H7 (cell line): ENCODE results near the gene SAMD11. TPM values are rescaled to one million over a fixed set of nuclear protein-coding genes. Genes with fewer than 3 reads are reported as not detected.

Experiments
- DNase-seq: peaks from one replicate; pipeline ENCODE4 v3.0.0; 2012
- H3K27me3 ChIP-seq: 2 replicates; pipeline ENCODE4 v1.6.0; 2011; ENCODE audit warnings: mild to moderate bottlenecking, low read length; ENCODE audit not compliant: control insufficient read depth, insufficient read depth
- H3K36me3 ChIP-seq: replicated peaks from 2 replicates; pipeline ENCODE4 v1.5.1; 2011; ENCODE audit warnings: low read length; ENCODE audit not compliant: control insufficient read depth, insufficient read depth
- H3K4me3 ChIP-seq: 2 replicates; pipeline ENCODE4 v1.5.1; 2011; ENCODE audit warnings: low read depth, mild to moderate bottlenecking, control low read depth, low read length, moderate library complexity; ENCODE audit not compliant: insufficient read depth
- total RNA-seq: library from RNA; depleted of rRNA; stranded (reverse); fragments of >200 nt; shearing (Covaris generic); gene quantifications from 2 replicates; pipeline ENCODE4 v1.2.3, GENCODE V29; 2014

Gene SAMD11
- total RNA-seq, 1 experiment from 2014 or later = 14.8 TPM

GRCh38 chr1:963746-964525, 40.2 kb downstream of the SAMD11 start:
- no peaks in the 10 kb centered on the region; the same call in 1 of the 2 replicates for H3K36me3 ChIP-seq
- H3K27me3 ChIP-seq = peaks cover 38% of the 10 kb centered on the region
- DNase-seq = no peak
- H3K4me3 ChIP-seq = no peak overlapping the region

- Histone ChIP-seq H3K36me3 (no peaks in the 10 kb centered on the region; the same call in 1 of the 2 replicates), H3K27me3 (peaks cover 32% of the 10 kb centered on the region), H3K4me3 (no peak overlapping the region)
- no peak for DNase-seq
These were observed 41.2 kb downstream of the SAMD11 start for GRCh38 chr1:964691-965525.

- Histone ChIP-seq H3K4me3 (no peak overlapping the region), H3K36me3 (no peaks in the 10 kb centered on the region; the same call in 1 of the 2 replicates), H3K27me3 (peaks cover 28% of the 10 kb centered on the region)
- DNase-seq = no peak
These were observed 41.9 kb downstream of the SAMD11 start for GRCh38 chr1:965526-966134.

- Histone ChIP-seq H3K27me3 (peaks cover 25% of the 10 kb centered on the region), H3K4me3 (peak within 1 kb of the TSS; percentile 64), H3K36me3 (no peaks in the 10 kb centered on the region; the same call in 1 of the 2 replicates)
- peak; percentile 94 for DNase-seq
These were observed 42.5 kb downstream of the SAMD11 start, which contains the start of gene PLEKHN1 for GRCh38 chr1:966135-966703. PLEKHN1 (plus strand) TSS chr1:966482; CDS start chr1:966532, 50 bp downstream.

GRCh38 chr1:966704-967300, 43.1 kb downstream of the SAMD11 start:
- Histone ChIP-seq H3K27me3 (peaks cover 21% of the 10 kb centered on the region), H3K36me3 (no peaks in the 10 kb centered on the region; the same call in 1 of the 2 replicates), H3K4me3 (peak overlapping the region; percentile 64)
- peak; percentile 95 for DNase-seq

- Histone ChIP-seq H3K36me3 (no peaks in the 10 kb centered on the region; the same call in 1 of the 2 replicates), H3K4me3 (no peak overlapping the region), H3K27me3 (peaks cover 21% of the 10 kb centered on the region)
- no peak for DNase-seq
These were observed 44.0 kb downstream of the SAMD11 start for GRCh38 chr1:967466-968343.

GRCh38 chr1:969260-969855, 45.6 kb downstream of the SAMD11 start:
- H3K27me3 ChIP-seq = peaks cover 21% of the 10 kb centered on the region
- H3K36me3 ChIP-seq = no peaks in the 10 kb centered on the region
- no peak overlapping the region for H3K4me3 ChIP-seq
- DNase-seq = no peak

GRCh38 chr1:970242-970972, 46.7 kb downstream of the SAMD11 start:
- H3K36me3 ChIP-seq = no peaks in the 10 kb centered on the region
- peaks cover 21% of the 10 kb centered on the region for H3K27me3 ChIP-seq
- no peak overlapping the region for H3K4me3 ChIP-seq
- peak; percentile 88 for DNase-seq

- no peaks in the 10 kb centered on the region for H3K36me3 ChIP-seq
- peaks cover 20% of the 10 kb centered on the region for H3K27me3 ChIP-seq
- H3K4me3 ChIP-seq = no peak overlapping the region
- no peak for DNase-seq
These were observed 47.4 kb downstream of the SAMD11 start for GRCh38 chr1:970973-971730.

GRCh38 chr1:971751-972506, 48.2 kb downstream of the SAMD11 start:
- Histone ChIP-seq H3K36me3 (no peaks in the 10 kb centered on the region), H3K4me3 (no peak overlapping the region), H3K27me3 (peaks cover 12% of the 10 kb centered on the region)
- no peak for DNase-seq

GRCh38 chr1:972726-973458, 49.2 kb downstream of the SAMD11 start:
- peaks cover 3% of the 10 kb centered on the region; the same call in 1 of the 2 replicates for H3K27me3 ChIP-seq
- no peak for DNase-seq

More at GRCh38 chr1:972726-973458, 49.2 kb downstream of the SAMD11 start:
- Histone ChIP-seq H3K4me3 (no peak overlapping the region), H3K36me3 (no peaks in the 10 kb centered on the region)
